Esophagus muscularis mucosa (tissue), 3 donors: Measurements from ENCODE around the gene SORCS2.

Experiments used
- POLR2A ChIP-seq: fragments of 450-650 bp; IDR thresholded peaks from one replicate; pipeline ENCODE4 v1.6.1; 2017; ENCODE audit warnings: antibody characterized with exemption, moderate library complexity, mild to moderate bottlenecking, low read depth
- TF ChIP-seq, protein P1 (sequence below), 3 experiments: fragments of 200-600 bp in 2 of 3; fragments of 450-650 bp in 1 of 3; sonication (generic) in 2 of 3; IDR thresholded peaks; one replicate each; pipeline ENCODE4 v1.5.1; 2017 to 2019; ENCODE audit warnings: antibody characterized with exemption in 3 of 3, mild to moderate bottlenecking in 2 of 3, moderate library complexity in 1 of 3

DNA sequence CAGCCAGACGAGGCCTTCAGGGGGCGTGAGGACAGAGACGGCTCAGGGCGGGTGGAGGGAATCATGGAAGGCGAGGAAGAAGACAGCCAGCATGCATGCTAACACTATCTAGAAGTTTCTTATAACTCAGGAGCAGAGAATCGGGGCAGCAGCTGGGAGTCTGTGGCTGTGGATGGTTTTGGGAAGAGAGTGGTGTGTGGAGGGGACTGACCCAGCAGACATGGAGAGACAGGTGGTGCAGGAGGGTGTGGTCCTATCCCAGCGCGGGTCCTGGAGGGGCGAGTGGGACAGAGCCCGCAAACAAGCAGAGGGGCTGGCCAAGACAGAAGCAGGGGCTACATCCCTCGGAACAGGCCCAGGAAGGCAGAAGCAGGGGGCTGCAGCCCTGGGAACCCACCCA lies 555.2 kb downstream of the SORCS2 start:
- TF ChIP-seq, protein P1, sequence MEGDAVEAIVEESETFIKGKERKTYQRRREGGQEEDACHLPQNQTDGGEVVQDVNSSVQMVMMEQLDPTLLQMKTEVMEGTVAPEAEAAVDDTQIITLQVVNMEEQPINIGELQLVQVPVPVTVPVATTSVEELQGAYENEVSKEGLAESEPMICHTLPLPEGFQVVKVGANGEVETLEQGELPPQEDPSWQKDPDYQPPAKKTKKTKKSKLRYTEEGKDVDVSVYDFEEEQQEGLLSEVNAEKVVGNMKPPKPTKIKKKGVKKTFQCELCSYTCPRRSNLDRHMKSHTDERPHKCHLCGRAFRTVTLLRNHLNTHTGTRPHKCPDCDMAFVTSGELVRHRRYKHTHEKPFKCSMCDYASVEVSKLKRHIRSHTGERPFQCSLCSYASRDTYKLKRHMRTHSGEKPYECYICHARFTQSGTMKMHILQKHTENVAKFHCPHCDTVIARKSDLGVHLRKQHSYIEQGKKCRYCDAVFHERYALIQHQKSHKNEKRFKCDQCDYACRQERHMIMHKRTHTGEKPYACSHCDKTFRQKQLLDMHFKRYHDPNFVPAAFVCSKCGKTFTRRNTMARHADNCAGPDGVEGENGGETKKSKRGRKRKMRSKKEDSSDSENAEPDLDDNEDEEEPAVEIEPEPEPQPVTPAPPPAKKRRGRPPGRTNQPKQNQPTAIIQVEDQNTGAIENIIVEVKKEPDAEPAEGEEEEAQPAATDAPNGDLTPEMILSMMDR (IDR thresholded peaks at IDR 0.05) = no peak
- TF ChIP-seq POLR2A = no peak
